Measurements from ENCODE around the gene PNLIPRP2. TPM values are rescaled to one million over a fixed set of nuclear protein-coding genes. Genes with fewer than 3 reads are reported as not detected.

The PNLIPRP2 gene
- total RNA-seq, 1 donor = not detected

Other genes starting within 250 kb of the PNLIPRP2 start
- not detected in 2 replicates for gene PNLIPRP3, start 193.1 kb upstream of the PNLIPRP2 start, total RNA-seq
- not detected in 2 replicates for gene PNLIP, start 75.0 kb upstream of the PNLIPRP2 start, total RNA-seq
- not detected in 2 replicates for gene PNLIPRP1, start 30.0 kb upstream of the PNLIPRP2 start, total RNA-seq
- 22.9 and 35.4 TPM in 2 replicates for gene HSPA12A, start 121.6 kb downstream of the PNLIPRP2 start, total RNA-seq
- under 0.01 TPM in 1 of 2 replicates, not detected in the other for gene ENO4, start 228.5 kb downstream of the PNLIPRP2 start, total RNA-seq